Epidermal melanocyte (primary cell): Measurements from ENCODE around the gene WWP2.
A peak's percentile ranks its signal among the peaks of the same experiment; 100 is the strongest.

Source experiments
- DNase-seq: peaks from one replicate; pipeline ENCODE4 v3.0.0; 2011; ENCODE audit warnings: low spot score; ENCODE audit not compliant: insufficient read length

Gene WWP2

GRCh38 chr16:69925311-69925710 is 163.2 kb downstream of the WWP2 start:
- no peak for DNase-seq

- no peak for DNase-seq
Observed at GRCh38 chr16:69926241-69926640, 164.1 kb downstream of the WWP2 start.

- no peak for DNase-seq
Observed at GRCh38 chr16:69927056-69927757, 165.1 kb downstream of the WWP2 start.

GRCh38 chr16:69928856-69929400 is 166.8 kb downstream of the WWP2 start:
- DNase-seq, result no peak

- DNase-seq, result no peak
Observed at GRCh38 chr16:69929480-69929879, 167.3 kb downstream of the WWP2 start.

GRCh38 chr16:69930117-69930776 is 168.1 kb downstream of the WWP2 start:
- peak; percentile 74 for DNase-seq

- DNase-seq, result no peak
Observed at GRCh38 chr16:69931631-69932030, 169.5 kb downstream of the WWP2 start.

- no peak for DNase-seq
Observed at GRCh38 chr16:69932228-69932627, 170.1 kb downstream of the WWP2 start.

GRCh38 chr16:69932691-69933392 is 170.7 kb downstream of the WWP2 start:
- no peak for DNase-seq

GRCh38 chr16:69934044-69934443 is 171.9 kb downstream of the WWP2 start:
- DNase-seq, result peak; percentile 0

GRCh38 chr16:69934751-69935150 is 172.6 kb downstream of the WWP2 start:
- no peak for DNase-seq

GRCh38 chr16:69935278-69935711 is 173.2 kb downstream of the WWP2 start:
- DNase-seq, result peak; percentile 0

- peak; percentile 3 for DNase-seq
Observed at GRCh38 chr16:69935740-69936139, 173.6 kb downstream of the WWP2 start.

GRCh38 chr16:69936252-69936651 is 174.1 kb downstream of the WWP2 start:
- DNase-seq, result no peak

GRCh38 chr16:69936751-69937211 is 174.6 kb downstream of the WWP2 start:
- peak; percentile 5 for DNase-seq

GRCh38 chr16:69937465-69937951 is 175.4 kb downstream of the WWP2 start:
- DNase-seq, result no peak

- no peak for DNase-seq
Observed at GRCh38 chr16:69938981-69939820, 177.1 kb downstream of the WWP2 start.

- DNase-seq, result no peak
Observed at GRCh38 chr16:69939821-69940585, 177.9 kb downstream of the WWP2 start.

GRCh38 chr16:69940676-69941075 is 178.5 kb downstream of the WWP2 start:
- no peak for DNase-seq
